GM12878 (cell line): ENCODE data around the gene NAA15. TPM values are rescaled to one million over a fixed set of nuclear protein-coding genes. Genes with fewer than 3 reads are reported as not detected.
A peak's percentile ranks its signal among the peaks of the same experiment; 100 is the strongest.

Experiments
- ATF7 ChIP-seq: fragments of 450-650 bp; IDR thresholded peaks from 2 replicates; pipeline ENCODE4 v1.6.1; 2016; ENCODE audit warnings: low read depth, mild to moderate bottlenecking
- ESRRA ChIP-seq: IDR thresholded peaks from 2 replicates; pipeline ENCODE4 v1.6.1; 2012; ENCODE audit warnings: mild to moderate bottlenecking, low read length, improper control_type of control experiment
- FOS ChIP-seq: IDR thresholded peaks from 3 replicates; pipeline ENCODE4 v1.6.1; 2011; ENCODE audit warnings: borderline replicate concordance; ENCODE audit not compliant: insufficient read length; ENCODE audit errors: extremely low read depth
- GATAD2B ChIP-seq: fragments of 450-650 bp; conservative IDR thresholded peaks from 2 replicates; pipeline ENCODE4 v1.6.1; 2017; ENCODE audit warnings: low read depth, mild to moderate bottlenecking, moderate library complexity
- HDGF ChIP-seq: fragments of 450-650 bp; IDR thresholded peaks from 2 replicates; pipeline ENCODE4 v1.6.1; 2016; ENCODE audit warnings: antibody characterized with exemption
- MEF2B ChIP-seq: fragments of 450-650 bp; IDR thresholded peaks from 2 replicates; pipeline ENCODE4 v1.6.1; 2018; ENCODE audit warnings: mild to moderate bottlenecking, moderate library complexity; ENCODE audit not compliant: partially characterized antibody, poor library complexity, severe bottlenecking
- NR2F1 ChIP-seq: fragments of 450-650 bp; conservative IDR thresholded peaks from 2 replicates; pipeline ENCODE4 v1.6.1; 2017; ENCODE audit warnings: mild to moderate bottlenecking
- PAX5 ChIP-seq: IDR thresholded peaks from 2 replicates; pipeline ENCODE4 v1.6.1; 2011; ENCODE audit warnings: low read depth, low read length, borderline replicate concordance
- POLR2AphosphoS2 ChIP-seq: IDR thresholded peaks from 2 replicates; pipeline ENCODE4 v1.6.1; 2011; ENCODE audit warnings: low read depth, mild to moderate bottlenecking, low read length, improper control_type of control experiment, moderate library complexity
- SIX5 ChIP-seq: IDR thresholded peaks from 2 replicates; pipeline ENCODE4 v1.6.1; 2011; ENCODE audit warnings: mild to moderate bottlenecking, low read depth, low read length, moderate library complexity; ENCODE audit not compliant: severe bottlenecking
- SMC3 ChIP-seq: IDR thresholded peaks from 2 replicates; pipeline ENCODE4 v1.6.1; 2011; ENCODE audit warnings: low read length, improper control_type of control experiment, borderline replicate concordance
- STAT3 ChIP-seq: IDR thresholded peaks from 2 replicates; pipeline ENCODE4 v1.6.1; 2011; ENCODE audit warnings: low read depth, low read length, improper control_type of control experiment
- SUZ12 ChIP-seq: fragments of 200-600 bp; sonication (generic); IDR thresholded peaks from one replicate; pipeline ENCODE4 v1.6.1; 2018; ENCODE audit warnings: antibody characterized with exemption, mild to moderate bottlenecking; ENCODE audit not compliant: unreplicated experiment
- ZBTB4 ChIP-seq: fragments of 450-650 bp; formaldehyde crosslinking; IDR thresholded peaks from 2 replicates; pipeline ENCODE4 v1.4.0; 2022; ENCODE audit warnings: mild to moderate bottlenecking, moderate library complexity
- ZNF687 ChIP-seq: fragments of 450-650 bp; IDR thresholded peaks from 2 replicates; pipeline ENCODE4 v1.6.1; 2017; ENCODE audit warnings: mild to moderate bottlenecking, moderate library complexity
- polyA plus RNA-seq, 11 experiments: library from polyadenylated mRNA; depleted of rRNA in 4 of 11; unstranded in 6 of 11; stranded (reverse) in 5 of 11; fragments of >200 nt; fragmentation: Nextera tagmentation in 4 of 11; fragmentation: Illumina TruSeq in 1 of 11; extraction: Ambion mirVana in 4 of 11; extraction: Trizol in 1 of 11; gene quantifications; 1 replicate in 1 of 11; 2 replicates in 10 of 11; pipeline versions ENCODE4 v1.2.1 to v1.2.3, GENCODE V29; 2011 to 2016; ENCODE audit warnings: inconsistent platforms in 2 of 11, missing spikeins in 2 of 11, low read depth in 1 of 11
- total RNA-seq, 4 experiments: library from RNA; depleted of rRNA in 3 of 4; stranded (reverse); fragments of >200 nt in 3 of 4; fragmentation: Illumina TruSeq in 1 of 4; extraction: Trizol in 1 of 4; gene quantifications; 2 replicates each; pipeline versions ENCODE4 v1.2.1 to v1.2.3, GENCODE V29; 2013 to 2021
- TF ChIP-seq, protein P1 (sequence below): fragments of 450-650 bp; formaldehyde crosslinking; IDR thresholded peaks from 2 replicates; pipeline ENCODE4 v1.4.0; 2020; ENCODE audit warnings: mild to moderate bottlenecking, moderate library complexity
- TF ChIP-seq, protein P2 (sequence below): IDR thresholded peaks from 2 replicates; pipeline ENCODE4 v1.6.1; 2012; ENCODE audit warnings: low read length, inconsistent platforms

The NAA15 gene
- total and polyA plus RNA-seq, 10 of the 15 experiments (the other 5 are each of a cell fraction or from before 2014, with no cell fraction given) = 24.3 to 93.1 (median 51.9) TPM

GRCh38 chr4:139312552-139313332, 11.4 kb downstream of the NAA15 start (continued):
- TF ChIP-seq ZNF687 (0 out of 2 replicates have a peak, but pooled peaks have one; percentile 29), PAX5 (no peak), HDGF (no peak), STAT3 (no peak), FOS (no peak), GATAD2B (no peak), ZBTB4 (CRISPR knock-in tag) (no peak), ATF7 (no peak), MEF2B (no peak), NR2F1 (no peak), SMC3 (no peak), SIX5 (no peak), SUZ12 (no peak), POLR2AphosphoS2 (no peak), ESRRA (no peak)
- TF ChIP-seq, protein P1, sequence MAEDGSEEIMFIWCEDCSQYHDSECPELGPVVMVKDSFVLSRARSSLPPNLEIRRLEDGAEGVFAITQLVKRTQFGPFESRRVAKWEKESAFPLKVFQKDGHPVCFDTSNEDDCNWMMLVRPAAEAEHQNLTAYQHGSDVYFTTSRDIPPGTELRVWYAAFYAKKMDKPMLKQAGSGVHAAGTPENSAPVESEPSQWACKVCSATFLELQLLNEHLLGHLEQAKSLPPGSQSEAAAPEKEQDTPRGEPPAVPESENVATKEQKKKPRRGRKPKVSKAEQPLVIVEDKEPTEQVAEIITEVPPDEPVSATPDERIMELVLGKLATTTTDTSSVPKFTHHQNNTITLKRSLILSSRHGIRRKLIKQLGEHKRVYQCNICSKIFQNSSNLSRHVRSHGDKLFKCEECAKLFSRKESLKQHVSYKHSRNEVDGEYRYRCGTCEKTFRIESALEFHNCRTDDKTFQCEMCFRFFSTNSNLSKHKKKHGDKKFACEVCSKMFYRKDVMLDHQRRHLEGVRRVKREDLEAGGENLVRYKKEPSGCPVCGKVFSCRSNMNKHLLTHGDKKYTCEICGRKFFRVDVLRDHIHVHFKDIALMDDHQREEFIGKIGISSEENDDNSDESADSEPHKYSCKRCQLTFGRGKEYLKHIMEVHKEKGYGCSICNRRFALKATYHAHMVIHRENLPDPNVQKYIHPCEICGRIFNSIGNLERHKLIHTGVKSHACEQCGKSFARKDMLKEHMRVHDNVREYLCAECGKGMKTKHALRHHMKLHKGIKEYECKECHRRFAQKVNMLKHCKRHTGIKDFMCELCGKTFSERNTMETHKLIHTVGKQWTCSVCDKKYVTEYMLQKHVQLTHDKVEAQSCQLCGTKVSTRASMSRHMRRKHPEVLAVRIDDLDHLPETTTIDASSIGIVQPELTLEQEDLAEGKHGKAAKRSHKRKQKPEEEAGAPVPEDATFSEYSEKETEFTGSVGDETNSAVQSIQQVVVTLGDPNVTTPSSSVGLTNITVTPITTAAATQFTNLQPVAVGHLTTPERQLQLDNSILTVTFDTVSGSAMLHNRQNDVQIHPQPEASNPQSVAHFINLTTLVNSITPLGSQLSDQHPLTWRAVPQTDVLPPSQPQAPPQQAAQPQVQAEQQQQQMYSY (CRISPR knock-in tag) = no peak
- TF ChIP-seq, protein P2, sequence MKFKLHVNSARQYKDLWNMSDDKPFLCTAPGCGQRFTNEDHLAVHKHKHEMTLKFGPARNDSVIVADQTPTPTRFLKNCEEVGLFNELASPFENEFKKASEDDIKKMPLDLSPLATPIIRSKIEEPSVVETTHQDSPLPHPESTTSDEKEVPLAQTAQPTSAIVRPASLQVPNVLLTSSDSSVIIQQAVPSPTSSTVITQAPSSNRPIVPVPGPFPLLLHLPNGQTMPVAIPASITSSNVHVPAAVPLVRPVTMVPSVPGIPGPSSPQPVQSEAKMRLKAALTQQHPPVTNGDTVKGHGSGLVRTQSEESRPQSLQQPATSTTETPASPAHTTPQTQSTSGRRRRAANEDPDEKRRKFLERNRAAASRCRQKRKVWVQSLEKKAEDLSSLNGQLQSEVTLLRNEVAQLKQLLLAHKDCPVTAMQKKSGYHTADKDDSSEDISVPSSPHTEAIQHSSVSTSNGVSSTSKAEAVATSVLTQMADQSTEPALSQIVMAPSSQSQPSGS = no peak
